Eye (tissue), 1 donor: ENCODE measurements around the gene PI4K2A.
"Not testable (repeated sequence)": the region's sequence is repeated elsewhere in the genome, so short reads cannot be mapped to it uniquely, and the experiment has no call there.

Experiments used
- DNase-seq: peaks from one replicate; pipeline ENCODE4 v3.0.0-alpha.2; 2015

PI4K2A gene

DNA sequence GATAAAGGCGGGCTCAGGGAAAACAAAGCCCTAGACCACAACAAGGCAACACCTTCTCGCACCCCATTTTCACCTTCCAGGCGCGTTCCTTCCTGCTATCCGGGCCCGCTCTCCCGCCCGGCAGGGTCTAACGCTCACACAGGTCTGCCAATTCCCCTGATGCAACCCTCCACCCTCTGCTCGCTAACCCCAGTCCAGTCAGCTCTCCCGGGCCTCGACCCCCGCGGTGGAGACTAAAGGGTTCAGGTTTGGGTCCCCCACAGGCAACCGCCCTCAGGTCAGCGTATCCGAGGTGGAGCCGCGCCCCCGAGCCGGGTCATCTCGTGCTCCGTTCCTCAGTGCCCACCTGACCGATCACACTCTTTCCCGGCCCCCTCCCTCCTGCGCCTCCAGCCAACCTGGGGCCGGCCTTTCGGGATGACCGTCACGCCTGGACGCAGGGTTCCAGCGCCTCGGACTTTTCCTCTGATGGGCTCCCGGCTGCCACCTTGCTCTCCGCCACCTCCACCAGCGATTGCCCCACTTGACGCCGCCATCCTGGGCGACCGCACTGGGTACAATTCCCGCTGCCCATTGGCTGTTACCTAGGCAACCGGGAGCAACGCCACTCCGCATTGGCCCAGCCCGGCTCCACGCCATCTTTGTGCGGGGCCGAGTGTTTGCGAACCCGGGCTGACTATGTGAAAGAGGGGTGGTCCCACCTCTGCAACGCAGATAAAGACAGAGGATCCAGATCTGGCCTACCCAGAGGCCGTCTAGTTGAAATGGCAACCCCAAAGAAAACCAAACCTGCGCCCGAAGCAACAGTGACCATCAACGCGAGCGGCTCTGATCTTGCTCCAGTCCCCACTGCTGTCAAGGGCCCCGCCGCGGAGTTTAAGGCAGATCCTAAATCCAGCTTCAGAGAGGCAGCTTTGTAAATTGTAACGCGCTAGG, 7.3 kb upstream of the PI4K2A start, which contains the start of gene MORN4:
Gene MORN4, minus strand, starts transcription at position 552 of the 936 bp plus-strand sequence. CDS start 13,847 bp downstream, outside the sequence.
- DNase-seq: peak; percentile 98

DNA sequence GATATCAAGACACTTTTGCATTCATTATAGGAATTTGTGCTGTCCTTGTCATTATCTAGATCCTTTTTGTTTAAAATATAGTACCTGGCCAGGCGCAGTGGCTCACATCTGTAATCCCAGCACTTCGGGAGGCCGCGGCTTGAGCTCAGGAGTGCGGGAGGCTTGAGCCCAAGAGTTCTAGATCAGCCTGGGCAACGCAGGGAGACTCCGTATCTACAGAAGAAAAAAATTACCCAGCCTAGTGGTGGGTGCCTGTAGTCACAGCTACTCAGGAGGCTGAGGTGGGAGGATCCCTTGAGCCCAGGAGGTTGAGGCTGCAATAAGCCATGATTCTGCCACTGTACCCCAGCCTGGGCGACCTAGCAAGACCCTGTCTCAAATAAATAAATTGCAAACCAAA, 6.5 kb upstream of the PI4K2A start:
- DNase-seq: no peak

DNA sequence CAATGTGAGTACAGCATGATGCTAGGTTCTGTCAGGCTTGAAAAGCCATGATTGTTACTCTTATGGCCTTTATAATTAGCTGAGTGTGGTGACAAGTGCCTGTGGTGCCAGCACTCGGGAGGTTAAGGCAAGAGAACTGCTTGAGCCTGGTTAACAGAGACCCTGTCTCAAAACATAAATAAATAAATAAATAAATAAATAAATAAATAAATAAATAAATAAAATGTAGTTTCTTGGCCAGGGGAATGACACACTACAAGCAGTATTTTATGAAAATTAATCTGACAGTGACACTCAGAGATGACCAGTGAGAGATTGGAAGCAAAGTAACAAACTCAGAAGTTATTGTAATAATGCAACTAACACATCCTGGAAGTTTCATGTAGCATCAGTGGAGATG, 4.9 kb upstream of the PI4K2A start:
- no peak for DNase-seq

GRCh38 chr10:97639090-97639489, 1.4 kb upstream of the PI4K2A start:
- DNase-seq: not testable (repeated sequence)

DNA sequence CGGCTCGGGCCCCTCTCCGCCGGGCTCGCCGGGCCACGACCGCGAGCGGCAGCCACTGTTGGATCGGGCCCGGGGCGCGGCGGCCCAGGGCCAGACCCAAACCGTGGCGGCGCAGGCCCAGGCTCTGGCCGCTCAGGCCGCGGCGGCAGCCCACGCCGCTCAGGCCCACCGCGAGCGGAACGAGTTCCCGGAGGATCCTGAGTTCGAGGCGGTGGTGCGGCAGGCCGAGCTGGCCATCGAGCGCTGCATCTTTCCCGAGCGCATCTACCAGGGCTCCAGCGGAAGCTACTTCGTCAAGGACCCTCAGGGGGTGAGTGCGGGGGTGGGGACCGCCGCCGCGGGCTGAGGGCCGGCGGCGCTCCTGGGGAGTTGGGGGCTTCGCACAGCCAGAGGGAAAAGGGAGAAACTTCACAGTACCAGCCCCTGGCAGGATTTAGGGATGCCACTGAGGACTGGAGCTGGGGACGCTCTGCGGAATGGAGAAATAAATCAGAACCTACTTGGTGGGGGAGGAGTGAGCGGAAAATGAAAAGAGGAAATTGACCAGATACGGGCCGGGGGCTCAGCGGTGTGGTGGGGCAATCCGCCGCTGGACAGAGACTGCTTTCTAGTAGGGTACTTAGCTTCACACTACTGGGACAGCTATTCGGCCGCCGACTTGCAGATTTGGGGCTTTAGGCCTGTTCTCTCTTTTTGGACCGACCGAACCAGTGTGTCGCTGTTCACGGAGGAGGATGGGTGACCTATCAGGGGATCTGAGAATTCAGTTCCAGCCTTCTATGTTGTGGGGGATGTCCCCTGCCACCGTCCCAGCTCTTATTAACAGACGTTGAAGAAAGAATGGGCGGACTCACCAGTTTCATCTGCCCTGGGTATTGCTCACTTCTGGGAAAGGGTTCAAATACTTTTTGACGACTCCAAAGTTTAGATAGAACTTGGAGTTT, 669 bp downstream of the PI4K2A start:
- peak; percentile 75 for DNase-seq

DNA sequence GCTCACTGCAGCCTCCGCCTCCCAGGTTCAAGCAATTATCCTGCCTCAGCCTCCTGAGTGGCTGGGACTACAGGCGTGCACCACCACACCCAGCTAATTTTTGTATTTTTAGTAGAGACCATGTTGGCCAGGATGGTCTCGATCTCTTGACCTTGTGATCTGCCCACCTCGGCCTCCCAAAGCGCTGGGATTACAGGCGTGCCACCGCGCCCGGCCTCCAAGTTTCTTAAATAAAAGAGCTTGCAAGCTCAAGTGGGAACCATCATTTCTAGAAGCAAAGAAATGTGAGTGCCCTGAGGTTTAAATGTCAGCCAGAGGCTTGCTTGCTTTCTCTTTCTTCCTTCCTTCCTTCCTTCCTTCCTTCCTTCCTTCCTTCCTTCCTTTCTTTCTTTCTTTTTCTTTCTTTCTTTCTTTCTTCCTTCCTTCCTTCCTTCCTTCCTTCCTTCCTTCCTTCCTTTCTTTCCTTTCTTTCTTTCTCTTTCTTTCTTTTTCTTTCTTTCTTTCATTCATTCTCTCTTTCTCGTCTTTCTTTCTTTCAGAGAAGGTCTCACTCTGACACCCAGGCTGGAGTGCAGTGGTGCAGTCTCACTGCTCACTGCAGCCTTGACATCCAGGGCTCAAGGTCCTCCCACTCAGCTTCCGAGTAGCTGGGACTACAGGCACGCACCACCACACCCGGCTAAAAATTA, 2.1 kb downstream of the PI4K2A start:
- DNase-seq: not testable (repeated sequence)

GRCh38 chr10:97643441-97643985, 3.0 kb downstream of the PI4K2A start:
- no peak for DNase-seq

- DNase-seq: peak; percentile 12
These were observed 4.5 kb downstream of the PI4K2A start for GRCh38 chr10:97644936-97645335.

DNA sequence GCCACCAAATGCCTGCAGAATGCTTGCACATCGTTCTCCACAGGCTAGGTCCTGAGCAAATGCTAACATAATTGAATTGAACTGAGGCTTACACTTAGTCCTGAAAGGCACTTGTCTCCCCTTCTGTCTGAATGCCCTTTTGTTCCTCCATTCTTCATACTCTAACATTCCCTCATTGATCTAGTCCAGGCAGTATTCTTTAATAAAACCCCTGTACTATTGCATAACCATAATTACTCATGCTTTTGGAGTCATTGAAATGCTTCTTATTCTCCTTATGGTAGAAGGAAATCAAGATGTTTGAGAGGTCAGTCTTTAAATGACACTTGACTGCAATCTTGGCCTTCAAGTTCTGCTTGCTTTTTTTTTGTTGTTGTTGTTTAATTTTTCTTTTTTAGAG, 7.1 kb downstream of the PI4K2A start:
- DNase-seq: no peak

DNA sequence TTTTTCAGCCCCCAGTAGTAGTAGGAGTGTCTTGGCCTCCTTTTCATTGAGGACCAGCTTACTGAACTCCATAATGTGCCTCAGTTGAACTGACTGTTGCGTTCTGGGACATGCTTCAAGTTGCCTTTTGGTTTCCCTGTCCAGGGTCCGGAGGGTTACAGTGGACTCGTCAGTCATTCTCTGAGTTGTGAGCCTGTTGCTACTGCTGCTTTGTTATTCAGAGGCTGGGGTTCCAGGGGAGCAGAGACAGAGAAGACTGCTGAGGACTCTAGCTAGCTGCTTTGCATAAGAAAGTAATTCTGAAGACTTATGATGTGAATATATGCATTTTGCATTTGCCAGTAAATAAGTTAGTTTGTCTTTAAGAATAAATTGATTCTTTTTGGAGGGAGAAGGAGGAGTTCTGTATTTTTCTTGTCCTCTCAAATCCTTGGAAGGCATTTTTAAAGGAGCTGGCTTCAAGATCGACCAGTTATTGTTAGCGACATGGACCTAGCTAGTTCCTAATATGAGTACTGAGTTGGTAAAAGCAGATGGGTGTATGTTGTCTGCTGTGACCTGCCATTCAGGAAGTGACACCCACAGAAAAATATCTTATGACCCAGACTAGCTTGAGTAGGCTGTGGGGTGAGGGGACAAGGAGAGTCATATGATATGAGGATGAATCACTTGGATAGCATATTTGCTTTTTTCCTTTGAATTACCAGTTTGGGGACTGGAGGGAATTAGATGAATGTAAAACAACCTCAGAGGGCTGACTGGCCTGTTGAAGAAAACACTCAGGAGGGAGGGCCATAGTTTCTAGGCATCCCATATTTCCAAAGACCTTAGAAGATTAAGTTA, 8.3 kb downstream of the PI4K2A start:
- peak; percentile 6 for DNase-seq

GRCh38 chr10:97649405-97649750, 8.9 kb downstream of the PI4K2A start:
- not testable (repeated sequence) for DNase-seq

DNA sequence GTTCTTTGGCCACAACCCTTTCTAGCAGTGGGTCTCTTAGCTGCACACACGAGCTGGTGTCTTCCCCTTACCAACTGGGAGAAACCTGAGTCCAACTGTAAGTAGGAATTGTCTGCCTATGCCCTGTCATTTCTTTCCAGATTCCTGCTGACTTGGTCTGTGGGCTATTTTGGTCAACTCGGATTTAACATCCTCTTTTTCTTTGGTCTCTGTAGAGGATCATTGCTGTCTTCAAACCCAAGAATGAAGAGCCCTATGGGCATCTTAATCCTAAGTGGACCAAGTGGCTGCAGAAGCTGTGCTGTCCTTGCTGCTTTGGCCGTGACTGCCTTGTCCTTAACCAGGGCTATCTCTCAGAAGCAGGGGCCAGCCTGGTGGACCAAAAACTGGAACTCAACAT, 10.3 kb downstream of the PI4K2A start:
- no peak for DNase-seq

DNA sequence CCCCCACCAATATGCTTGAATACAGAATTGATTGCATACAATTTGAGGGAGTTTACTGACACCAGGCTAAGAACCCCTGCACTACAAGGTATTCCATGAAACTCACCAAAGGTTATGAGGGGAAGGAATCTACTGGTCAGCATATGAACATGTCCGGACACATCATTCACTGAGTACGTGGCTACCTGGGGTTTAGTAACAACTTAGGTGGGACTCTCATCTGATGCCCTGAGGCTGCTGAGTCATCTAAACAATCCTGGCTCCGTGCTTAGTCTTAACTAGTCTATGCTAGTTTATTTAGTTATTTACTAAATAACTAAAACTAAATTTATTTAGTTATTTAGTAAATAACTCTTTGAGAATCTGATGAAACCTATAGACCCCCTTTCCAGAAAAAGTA, 11.3 kb downstream of the PI4K2A start:
- DNase-seq: no peak

DNA sequence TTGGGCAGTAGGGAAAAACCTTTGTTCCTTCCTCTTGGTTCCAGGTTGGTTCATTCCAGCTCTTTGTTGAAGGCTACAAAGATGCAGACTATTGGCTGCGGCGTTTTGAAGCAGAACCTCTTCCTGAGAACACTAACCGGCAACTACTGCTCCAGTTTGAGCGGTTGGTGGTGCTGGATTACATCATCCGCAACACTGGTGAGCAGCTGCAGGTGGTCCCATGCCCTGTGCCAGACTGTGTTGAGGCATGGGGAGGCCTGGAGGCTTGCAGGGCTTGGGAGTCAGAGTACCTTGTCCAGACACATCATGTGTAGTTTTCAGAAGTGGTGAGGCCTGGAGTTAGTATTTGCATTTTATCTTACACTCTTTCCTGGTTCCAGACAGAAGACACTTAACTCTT, 16.3 kb downstream of the PI4K2A start:
- DNase-seq: no peak

DNA sequence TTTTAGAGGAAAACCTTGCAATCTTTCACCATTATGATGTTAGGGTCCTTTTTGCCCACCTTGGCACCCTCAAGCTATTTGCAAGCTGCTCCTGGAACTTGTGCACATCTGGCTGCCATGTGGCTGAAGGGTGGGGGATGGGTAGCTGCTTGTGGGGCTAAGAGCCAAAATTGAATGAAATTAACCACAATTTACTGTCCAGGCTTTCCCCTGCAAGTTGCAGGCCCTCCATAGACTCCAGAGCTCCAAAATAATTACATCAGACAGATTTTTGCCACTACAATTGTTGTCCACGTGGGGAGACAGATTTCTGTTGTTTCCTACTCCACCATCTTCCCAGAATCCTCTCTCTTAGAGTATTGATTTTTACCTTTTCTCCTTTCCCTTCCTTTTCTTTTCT, 19.1 kb downstream of the PI4K2A start:
- DNase-seq: peak; percentile 18

GRCh38 chr10:97664282-97664850, 23.9 kb downstream of the PI4K2A start:
- no peak for DNase-seq

DNA sequence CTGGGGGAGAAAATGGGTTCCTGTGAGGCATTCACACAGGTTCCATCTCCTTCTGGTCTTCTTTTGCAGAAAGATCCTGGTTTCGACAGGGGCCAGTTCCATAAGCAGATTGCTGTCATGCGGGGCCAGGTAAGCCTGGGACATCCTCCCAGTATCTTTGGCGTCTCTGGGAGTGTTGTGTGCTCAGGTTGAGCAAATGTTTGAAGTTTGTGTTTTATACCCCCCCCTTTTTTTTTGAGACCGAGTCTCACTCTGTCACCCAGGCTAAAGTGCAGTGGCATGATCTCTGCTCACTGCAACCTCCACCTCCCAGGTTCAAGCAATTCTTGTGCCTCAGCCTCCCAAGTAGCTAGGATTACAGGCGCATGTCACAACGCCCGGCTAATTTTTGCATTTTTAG, 26.5 kb downstream of the PI4K2A start:
- DNase-seq: no peak

GRCh38 chr10:97667463-97667862, 27.0 kb downstream of the PI4K2A start:
- DNase-seq: no peak

- DNase-seq: no peak
These were observed 29.1 kb downstream of the PI4K2A start for GRCh38 chr10:97669571-97669970.

DNA sequence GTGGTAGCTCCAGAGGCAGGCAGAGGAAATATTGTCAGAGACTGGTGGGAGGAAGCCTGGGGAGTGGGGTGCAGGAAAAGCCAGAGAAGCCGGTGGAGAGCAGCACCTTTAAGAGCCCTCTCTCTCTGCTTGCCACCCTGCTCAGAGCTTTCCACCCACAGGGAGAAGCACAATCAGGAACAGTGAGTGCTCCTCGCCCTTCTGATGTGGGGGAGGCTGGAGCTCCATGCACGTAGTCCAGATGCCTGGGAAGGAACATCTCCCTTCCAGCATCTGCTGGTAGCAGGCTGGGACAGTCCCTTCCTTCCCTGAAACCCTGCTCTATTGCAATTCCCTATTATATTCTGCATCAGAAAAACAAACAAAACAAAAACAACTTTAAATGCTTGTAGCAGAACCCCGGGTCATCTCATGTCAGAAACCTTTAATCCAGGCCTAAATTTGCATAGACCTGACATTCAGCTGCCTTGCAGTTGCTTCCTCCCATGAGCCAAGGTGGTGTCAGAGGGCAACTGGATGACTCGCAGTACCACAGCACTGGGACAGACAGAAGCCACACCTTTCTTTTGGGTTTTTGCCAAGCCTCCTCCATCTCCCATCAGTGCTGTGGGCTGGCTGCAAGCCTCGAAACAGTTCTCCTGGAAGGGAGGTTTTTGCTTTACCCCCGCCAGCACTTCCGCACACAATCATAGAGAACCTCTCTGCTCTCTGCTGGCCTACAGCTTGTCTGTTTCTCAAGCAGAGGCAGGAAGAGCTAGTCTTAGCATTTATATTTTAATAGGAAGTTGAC, 33.5 kb downstream of the PI4K2A start:
- DNase-seq: no peak
